ENCODE measurements around the gene REC114. TPM values are rescaled to one million over a fixed set of nuclear protein-coding genes. Genes with fewer than 3 reads are reported as not detected.
"Not testable (repeated sequence)": the region's sequence is repeated elsewhere in the genome, so short reads cannot be mapped to it uniquely, and the experiment has no call there.

Gene REC114
- total RNA-seq, 4 donors from 2014 or later = not detected

DNA sequence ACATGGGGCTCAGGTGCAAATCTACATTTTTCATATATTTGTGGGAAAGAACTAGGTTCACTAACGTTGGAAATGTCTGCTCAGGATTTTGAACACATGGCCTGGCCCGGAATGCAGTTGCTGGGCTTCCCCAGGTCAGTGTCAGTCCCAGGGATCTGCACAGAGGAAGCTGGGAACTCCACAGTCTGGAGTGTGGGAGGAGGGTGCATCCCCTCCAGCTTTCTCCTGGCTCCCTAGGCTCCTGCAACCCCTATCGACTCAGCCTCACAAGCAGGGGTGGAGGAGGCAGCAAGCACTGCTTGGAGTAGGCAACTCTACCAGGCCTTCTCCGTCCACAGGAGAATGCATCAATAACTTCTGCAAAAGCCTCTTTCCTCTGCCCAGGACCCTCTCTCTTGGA is 44.1 kb upstream of the REC114 start:
- H3K4me1 ChIP-seq = no peaks in the 10 kb centered on the region
- DNase-seq = no peak
- H3K27ac ChIP-seq = no peak overlapping the region
- TF ChIP-seq CTCF (IDR thresholded peaks at IDR 0.05) (no peak), POLR2A (IDR thresholded peaks at IDR 0.05) (no peak)
- intact Hi-C loops (cut with DNase I; ENCODE audit: low total_unique reads) = no loop called here
- no peaks in the 10 kb centered on the region for H3K36me3 ChIP-seq
- H3K9me3 ChIP-seq = no peaks in the 10 kb centered on the region
- H3K4me3 ChIP-seq = no peak overlapping the region
- no peaks in the 10 kb centered on the region for H3K27me3 ChIP-seq

DNA sequence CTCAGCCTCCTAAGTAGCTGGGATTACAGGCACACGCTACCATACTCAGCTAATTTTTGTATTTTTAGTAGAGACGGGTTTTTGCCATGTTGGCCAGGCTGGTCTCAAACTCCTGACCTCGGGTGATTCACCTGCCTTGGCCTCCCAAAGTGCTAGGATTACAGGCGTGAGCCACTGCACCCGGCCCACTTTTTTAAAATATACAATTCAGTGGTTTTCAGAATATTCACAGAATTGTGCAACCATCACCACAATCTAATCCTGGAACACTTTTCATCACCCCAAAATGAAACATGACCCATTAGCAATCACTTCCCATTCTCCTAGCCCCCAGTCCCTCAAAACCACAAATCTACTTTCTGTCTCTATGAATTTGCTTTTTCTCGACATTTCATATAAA is 42.7 kb upstream of the REC114 start:
- H3K27me3 ChIP-seq; H3K36me3 ChIP-seq; H3K9me3 ChIP-seq; H3K27ac ChIP-seq; intact Hi-C loops (cut with DNase I; ENCODE audit: low total_unique reads); H3K4me1 ChIP-seq; DNase-seq; H3K4me3 ChIP-seq: not testable (repeated sequence)

- Histone ChIP-seq H3K9me3 (no peaks in the 10 kb centered on the region), H3K36me3 (no peaks in the 10 kb centered on the region), H3K4me3 (no peak overlapping the region), H3K27ac (no peak overlapping the region), H3K4me1 (no peaks in the 10 kb centered on the region), H3K27me3 (no peaks in the 10 kb centered on the region)
- DNase-seq = no peak
- intact Hi-C loops (cut with DNase I; ENCODE audit: low total_unique reads) = no loop called here
- TF ChIP-seq POLR2A (IDR thresholded peaks at IDR 0.05) = no peak
- no peak for TF ChIP-seq CTCF (IDR thresholded peaks at IDR 0.05)
Observed at GRCh38 chr15:73403171-73403570, 39.8 kb upstream of the REC114 start.

- intact Hi-C loops (cut with DNase I; ENCODE audit: low total_unique reads) = no loop called here
- TF ChIP-seq POLR2A (IDR thresholded peaks at IDR 0.05) (no peak), CTCF (IDR thresholded peaks at IDR 0.05) (no peak)
- Histone ChIP-seq H3K27ac (no peak overlapping the region), H3K4me1 (no peaks in the 10 kb centered on the region), H3K4me3 (no peak overlapping the region), H3K36me3 (no peaks in the 10 kb centered on the region), H3K9me3 (no peaks in the 10 kb centered on the region), H3K27me3 (no peaks in the 10 kb centered on the region)
- DNase-seq = no peak
Observed at GRCh38 chr15:73414876-73415275, 28.1 kb upstream of the REC114 start.

DNA sequence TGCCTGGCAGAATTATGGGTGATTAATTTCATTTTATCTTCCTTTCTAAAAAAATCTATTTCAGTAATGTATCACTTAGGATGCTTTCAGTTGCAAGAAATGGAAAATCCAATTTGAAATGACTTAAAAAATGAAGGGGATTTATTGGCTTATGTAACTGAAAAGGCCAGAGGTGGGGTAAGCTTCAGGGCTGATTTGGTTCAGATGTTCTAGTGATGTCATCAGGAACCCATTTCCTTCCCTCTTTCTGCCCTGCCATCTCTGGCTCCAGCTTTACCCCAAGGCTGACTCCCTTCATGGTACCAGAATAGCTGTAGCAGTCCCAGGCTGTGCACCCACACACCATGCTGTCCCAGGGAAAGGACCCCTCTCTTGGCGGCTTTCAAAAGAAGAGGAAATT is 18.5 kb upstream of the REC114 start:
- H3K4me1 ChIP-seq = no peaks in the 10 kb centered on the region
- intact Hi-C loops (cut with DNase I; ENCODE audit: low total_unique reads) = no loop called here
- no peaks in the 10 kb centered on the region for H3K27me3 ChIP-seq
- no peak overlapping the region for H3K27ac ChIP-seq
- H3K4me3 ChIP-seq = no peak overlapping the region
- no peaks in the 10 kb centered on the region for H3K9me3 ChIP-seq
- DNase-seq = no peak
- TF ChIP-seq POLR2A (IDR thresholded peaks at IDR 0.05) (no peak), CTCF (IDR thresholded peaks at IDR 0.05) (no peak)
- no peaks in the 10 kb centered on the region for H3K36me3 ChIP-seq

DNA sequence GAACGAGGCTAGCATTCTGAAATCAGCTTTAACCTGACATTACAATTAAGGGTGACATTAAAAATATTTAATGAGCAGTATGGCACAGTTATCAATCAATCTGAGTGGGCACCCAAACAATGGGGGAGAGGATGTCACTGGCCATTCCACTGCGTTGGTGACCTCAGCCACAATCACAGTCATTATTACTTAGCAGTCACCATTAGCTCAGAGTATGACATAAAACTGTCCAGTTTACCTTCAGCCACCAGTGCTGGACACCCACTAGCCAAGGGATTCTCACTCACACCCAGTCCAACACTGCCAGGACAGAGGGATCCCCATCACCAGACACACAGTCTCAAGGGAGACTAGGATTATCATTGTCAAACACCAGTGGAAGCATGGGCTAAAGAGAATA is 17.5 kb upstream of the REC114 start:
- H3K4me1 ChIP-seq = no peaks in the 10 kb centered on the region
- TF ChIP-seq CTCF (IDR thresholded peaks at IDR 0.05) = no peak
- no peak for TF ChIP-seq POLR2A (IDR thresholded peaks at IDR 0.05)
- no peaks in the 10 kb centered on the region for H3K9me3 ChIP-seq
- H3K36me3 ChIP-seq = no peaks in the 10 kb centered on the region
- intact Hi-C loops (cut with DNase I; ENCODE audit: low total_unique reads) = no loop called here
- H3K27me3 ChIP-seq = no peaks in the 10 kb centered on the region
- no peak overlapping the region for H3K27ac ChIP-seq
- no peak overlapping the region for H3K4me3 ChIP-seq
- DNase-seq = no peak

Data from uterus (tissue), 4 donors.